Naive B cell (primary cell): ENCODE measurements around the gene USH2A. TPM values are rescaled to one million over a fixed set of nuclear protein-coding genes. Genes with fewer than 3 reads are reported as not detected.

Experiments
- ATAC-seq, 2 donors: fragments of 150-1000 bp; cut with Tn5 transposase; 2 replicates each; pipeline ENCODE4 v1.10.0; 2021; ENCODE audit warnings: low read depth in 2 of 2, mild to moderate bottlenecking in 2 of 2, moderate library complexity in 2 of 2
- DNase-seq: peaks from one replicate; pipeline ENCODE4 v3.0.0; 2022
- H3K27ac Mint-ChIP-seq, 6 donors: one replicate each; pipeline ENCODE4 v1.8.0; 2020 to 2022; ENCODE audit warnings: mild to moderate bottlenecking in 6 of 6, mixed read lengths in 6 of 6, moderate library complexity in 5 of 6, inconsistent platforms in 2 of 6
- H3K27me3 Mint-ChIP-seq, 3 donors: one replicate each; pipeline ENCODE4 v1.8.0; 2021 to 2022; ENCODE audit warnings: mixed read lengths in 3 of 3, mild to moderate bottlenecking in 1 of 3
- H3K36me3 Mint-ChIP-seq, 2 donors: one replicate each; pipeline ENCODE4 v1.8.0; 2020 to 2022; ENCODE audit warnings: mixed read lengths in 2 of 2, inconsistent platforms in 1 of 2, mild to moderate bottlenecking in 1 of 2
- H3K4me1 Mint-ChIP-seq, 3 donors: one replicate each; pipeline ENCODE4 v1.8.0; 2020 to 2022; ENCODE audit warnings: mixed read lengths in 3 of 3, inconsistent platforms in 1 of 3, mild to moderate bottlenecking in 1 of 3, moderate library complexity in 1 of 3
- H3K4me3 Mint-ChIP-seq, 8 donors: one replicate each; pipeline ENCODE4 v1.8.0; 2020 to 2022; ENCODE audit warnings: mild to moderate bottlenecking in 8 of 8, mixed read lengths in 8 of 8, moderate library complexity in 8 of 8, inconsistent platforms in 2 of 8
- H3K9me3 Mint-ChIP-seq, 7 donors: one replicate each; pipeline ENCODE4 v1.8.0; 2020 to 2022; ENCODE audit warnings: mixed read lengths in 7 of 7, mild to moderate bottlenecking in 5 of 7, inconsistent platforms in 2 of 7, moderate library complexity in 1 of 7
- polyA plus RNA-seq, 6 donors: library from polyadenylated mRNA; unstranded; fragments of 300-500 nt; fragmentation: Illumina TruSeq; gene quantifications; one replicate each; pipeline ENCODE4 v1.2.3, GENCODE V29; 2021; ENCODE audit warnings: low read depth in 6 of 6

The USH2A gene
- polyA plus RNA-seq, 6 donors from 2014 or later: not detected

GRCh38 chr1:215594640-215595039 is 828.6 kb downstream of the USH2A start:
- H3K36me3 Mint-ChIP-seq: peaks cover 19 to 34% of the 10 kb centered on the region in 2 donors
- DNase-seq (no peak), ATAC-seq (no peak)
- no peak overlapping the region for H3K4me3 Mint-ChIP-seq
- H3K4me1 Mint-ChIP-seq: peaks cover 0 to 7% (median 0%) of the 10 kb centered on the region in 3 donors
- no peaks in the 10 kb centered on the region for H3K27me3 Mint-ChIP-seq
- no peak overlapping the region for H3K27ac Mint-ChIP-seq
- peaks cover 0 to 6% (median 0%) of the 10 kb centered on the region in 7 donors for H3K9me3 Mint-ChIP-seq

GRCh38 chr1:215590779-215591491 is 832.3 kb downstream of the USH2A start:
- Mint-ChIP-seq H3K36me3 (peaks cover 23 to 33% of the 10 kb centered on the region in 2 donors), H3K4me3 (no peak overlapping the region), H3K9me3 (peaks cover 0 to 5% (median 0%) of the 10 kb centered on the region in 7 donors), H3K27me3 (no peaks in the 10 kb centered on the region), H3K4me1 (peaks cover 0 to 1% (median 0%) of the 10 kb centered on the region in 3 donors), H3K27ac (no peak overlapping the region)
- DNase-seq: no peak
- no peak for ATAC-seq

DNA sequence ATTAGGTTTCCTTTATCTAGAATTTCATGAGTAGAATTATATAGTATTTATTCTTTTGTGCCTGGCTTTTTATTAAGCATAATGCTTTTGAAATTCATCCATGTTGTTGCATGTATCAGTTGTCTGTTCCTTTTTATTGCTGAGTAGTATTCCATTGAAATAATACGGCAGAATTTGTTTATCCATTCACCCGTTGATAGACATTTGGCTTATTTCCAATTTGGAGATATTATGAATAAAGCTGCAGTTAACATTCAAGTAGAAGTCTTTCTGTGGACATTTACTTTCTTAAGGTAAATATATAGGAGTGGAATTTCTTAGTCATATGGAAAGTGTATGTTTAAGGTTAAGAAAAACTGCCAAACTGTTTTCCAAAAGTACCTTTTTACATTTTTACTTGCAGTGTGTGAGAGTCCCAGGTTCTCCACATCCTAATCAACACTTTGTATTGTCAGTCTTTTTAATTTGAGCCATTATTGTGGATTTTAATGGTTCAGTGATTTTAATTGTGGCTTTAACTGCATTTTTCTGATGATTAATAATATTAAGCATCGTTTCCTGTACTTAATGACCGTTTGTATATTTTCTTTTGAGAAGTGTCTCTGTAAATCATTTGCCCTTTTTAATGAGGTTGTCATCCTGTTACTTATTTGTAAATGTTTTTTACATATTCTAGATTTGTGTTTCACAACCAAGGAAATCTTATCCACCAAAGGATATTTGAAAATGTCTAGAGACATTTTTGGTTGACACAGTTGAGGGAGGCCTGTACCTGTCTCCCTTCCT is 833.4 kb downstream of the USH2A start:
- Mint-ChIP-seq H3K4me1 (no peaks in the 10 kb centered on the region), H3K36me3 (peaks cover 28 to 31% of the 10 kb centered on the region in 2 donors), H3K27ac (no peak overlapping the region), H3K9me3 (peaks cover 0 to 12% (median 4%) of the 10 kb centered on the region in 7 donors), H3K27me3 (no peaks in the 10 kb centered on the region), H3K4me3 (no peak overlapping the region)
- ATAC-seq (no peak), DNase-seq (no peak)

DNA sequence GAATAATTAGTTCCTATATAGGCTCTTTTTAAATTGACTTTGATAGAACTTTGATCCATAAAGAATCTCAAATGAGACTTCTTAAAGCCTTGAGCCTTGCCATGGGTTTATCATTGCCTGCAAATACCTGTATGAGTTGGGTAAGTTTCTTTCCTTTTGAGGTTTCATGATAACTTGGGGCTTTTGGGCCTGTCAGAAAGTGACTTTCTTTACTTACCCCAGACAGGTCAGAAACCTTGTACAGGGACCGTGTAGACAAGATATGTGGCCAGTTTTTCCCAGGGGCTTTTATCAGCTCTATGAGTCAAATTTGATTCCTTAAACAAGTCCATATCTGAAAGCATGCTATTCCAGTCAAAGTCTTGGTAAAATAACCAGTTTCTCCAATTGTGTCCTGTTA is 838.9 kb downstream of the USH2A start:
- no peak overlapping the region for H3K4me3 Mint-ChIP-seq
- H3K9me3 Mint-ChIP-seq: peaks cover 0 to 19% (median 7%) of the 10 kb centered on the region in 7 donors
- no peak overlapping the region for H3K27ac Mint-ChIP-seq
- H3K36me3 Mint-ChIP-seq: peaks cover 14 to 28% of the 10 kb centered on the region in 2 donors
- no peaks in the 10 kb centered on the region for H3K4me1 Mint-ChIP-seq
- H3K27me3 Mint-ChIP-seq: no peaks in the 10 kb centered on the region
- ATAC-seq: no peak
- DNase-seq: no peak

GRCh38 chr1:215583185-215583749 is 840.0 kb downstream of the USH2A start:
- peaks cover 0 to 19% (median 7%) of the 10 kb centered on the region in 7 donors for H3K9me3 Mint-ChIP-seq
- no peak overlapping the region for H3K4me3 Mint-ChIP-seq
- H3K4me1 Mint-ChIP-seq: no peaks in the 10 kb centered on the region
- peaks cover 14 to 23% of the 10 kb centered on the region in 2 donors for H3K36me3 Mint-ChIP-seq
- DNase-seq (no peak), ATAC-seq (no peak)
- H3K27ac Mint-ChIP-seq: no peak overlapping the region
- no peaks in the 10 kb centered on the region for H3K27me3 Mint-ChIP-seq

DNA sequence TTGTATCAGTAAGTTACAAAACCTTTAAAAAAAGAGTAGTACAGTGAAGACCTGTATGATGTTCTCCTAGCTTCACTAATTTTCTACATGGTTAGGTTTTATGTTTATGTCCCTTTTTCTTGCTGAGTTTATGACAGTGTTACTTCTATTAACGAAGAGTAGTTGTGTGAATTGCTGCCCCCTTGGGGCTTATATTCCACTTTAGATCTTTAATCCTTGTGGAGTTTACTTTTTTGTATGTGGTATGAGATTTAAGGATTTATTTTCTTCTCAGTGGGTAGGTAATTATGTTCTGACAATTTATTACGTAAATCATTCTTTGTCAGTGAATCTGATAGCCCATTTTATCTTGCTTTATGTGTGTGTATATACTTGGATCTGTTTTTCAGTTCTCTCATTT is 841.4 kb downstream of the USH2A start:
- no peak overlapping the region for H3K27ac Mint-ChIP-seq
- H3K9me3 Mint-ChIP-seq: peaks cover 0 to 19% (median 7%) of the 10 kb centered on the region in 7 donors
- ATAC-seq (no peak), DNase-seq (no peak)
- H3K36me3 Mint-ChIP-seq: peaks cover 14 to 23% of the 10 kb centered on the region in 2 donors
- H3K4me1 Mint-ChIP-seq: no peaks in the 10 kb centered on the region
- H3K27me3 Mint-ChIP-seq: no peaks in the 10 kb centered on the region
- no peak overlapping the region for H3K4me3 Mint-ChIP-seq
